Activated gamma-delta T cell treated with anti-CD3 and anti-CD28 coated beads, Interleukin-2, amount 50 U/mL, for 16 hours (primary cell): ENCODE measurements around the gene KRT4.

Source experiments
- DNase-seq: peaks from one replicate; pipeline ENCODE4 v3.0.0-alpha.2; 2020; ENCODE audit warnings: low read depth

Gene KRT4

DNA sequence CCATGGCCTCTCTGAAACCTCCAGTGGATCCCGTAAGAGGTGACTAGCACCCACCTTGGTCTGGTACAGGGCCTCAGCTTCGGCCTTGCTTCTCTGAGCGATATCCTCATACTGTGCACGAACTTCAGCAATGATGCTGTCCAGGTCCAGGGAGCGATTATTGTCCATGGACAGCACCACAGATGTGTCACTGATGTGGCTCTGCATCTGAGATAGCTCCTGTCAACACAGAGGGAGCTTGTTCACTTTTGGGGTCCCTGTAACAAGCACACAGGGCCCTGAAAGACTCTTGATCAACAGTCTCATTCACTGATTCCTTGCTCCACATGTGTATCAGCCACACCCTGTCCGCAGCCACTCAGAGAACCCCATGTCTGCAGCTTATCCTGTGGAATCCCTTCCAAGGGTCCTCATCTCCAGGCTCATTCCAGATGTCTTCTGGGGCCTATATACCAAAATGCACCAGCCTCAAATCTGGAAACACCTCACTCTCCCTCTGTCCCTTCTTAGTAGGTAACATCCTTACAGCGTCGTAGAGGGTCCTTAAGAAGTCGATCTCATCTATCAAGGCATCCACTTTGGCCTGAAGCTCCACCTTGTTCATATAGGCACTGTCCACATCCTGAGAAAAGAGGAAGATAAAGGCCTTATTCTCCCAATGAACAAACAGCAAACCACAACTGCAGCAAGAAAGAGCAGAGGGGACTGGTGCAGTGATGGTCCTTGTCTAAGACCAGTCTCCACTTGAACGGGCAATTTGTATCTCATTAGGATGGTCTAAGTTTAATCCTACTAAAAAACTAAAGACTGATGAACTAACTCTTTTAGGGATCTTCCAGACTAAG lies 21.5 kb downstream of the KRT4 start:
- DNase-seq = no peak

DNA sequence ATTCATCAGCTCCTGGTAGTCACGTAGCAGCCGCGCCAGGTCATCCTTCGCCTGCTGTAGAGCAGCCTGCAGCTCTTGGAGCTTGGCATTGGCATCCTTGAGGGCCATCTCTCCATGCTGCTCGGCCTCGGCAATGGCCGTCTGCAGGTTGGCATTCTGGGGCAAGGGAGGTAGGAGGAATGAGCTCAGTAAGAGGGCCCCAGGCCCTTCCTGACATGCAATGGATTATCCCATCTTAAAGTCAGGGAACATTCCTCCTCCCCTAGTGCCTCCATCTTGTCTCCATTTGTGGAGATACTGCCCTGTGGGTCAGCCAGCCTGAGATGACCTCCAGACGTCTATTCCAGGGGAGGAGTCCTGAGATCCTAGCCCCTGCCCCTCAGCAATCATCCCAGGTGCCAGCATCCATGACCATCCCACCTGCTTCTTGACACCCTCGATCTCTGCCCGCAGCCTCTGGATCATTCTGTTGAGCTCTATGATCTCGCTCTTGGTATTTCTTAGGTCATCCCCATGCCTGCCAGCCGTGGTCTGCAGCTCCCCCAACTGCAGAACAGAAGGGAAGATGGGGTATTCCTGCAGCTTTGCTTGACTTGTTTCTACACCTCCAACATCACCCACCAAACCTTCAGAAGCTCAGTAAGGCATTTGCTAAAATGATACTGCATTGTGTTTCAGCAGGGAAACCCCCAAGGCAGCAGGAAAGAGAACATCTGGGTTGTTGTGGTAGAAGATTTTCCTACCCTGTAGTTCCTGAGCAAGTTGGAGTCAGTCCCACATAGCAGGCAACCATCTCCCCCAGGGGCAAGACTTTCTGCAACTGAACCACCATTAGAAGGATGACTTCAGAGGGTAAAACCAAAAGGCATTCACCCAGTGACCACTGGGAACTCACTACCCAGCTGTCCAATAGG lies 22.4 kb downstream of the KRT4 start:
- DNase-seq = no peak

DNA sequence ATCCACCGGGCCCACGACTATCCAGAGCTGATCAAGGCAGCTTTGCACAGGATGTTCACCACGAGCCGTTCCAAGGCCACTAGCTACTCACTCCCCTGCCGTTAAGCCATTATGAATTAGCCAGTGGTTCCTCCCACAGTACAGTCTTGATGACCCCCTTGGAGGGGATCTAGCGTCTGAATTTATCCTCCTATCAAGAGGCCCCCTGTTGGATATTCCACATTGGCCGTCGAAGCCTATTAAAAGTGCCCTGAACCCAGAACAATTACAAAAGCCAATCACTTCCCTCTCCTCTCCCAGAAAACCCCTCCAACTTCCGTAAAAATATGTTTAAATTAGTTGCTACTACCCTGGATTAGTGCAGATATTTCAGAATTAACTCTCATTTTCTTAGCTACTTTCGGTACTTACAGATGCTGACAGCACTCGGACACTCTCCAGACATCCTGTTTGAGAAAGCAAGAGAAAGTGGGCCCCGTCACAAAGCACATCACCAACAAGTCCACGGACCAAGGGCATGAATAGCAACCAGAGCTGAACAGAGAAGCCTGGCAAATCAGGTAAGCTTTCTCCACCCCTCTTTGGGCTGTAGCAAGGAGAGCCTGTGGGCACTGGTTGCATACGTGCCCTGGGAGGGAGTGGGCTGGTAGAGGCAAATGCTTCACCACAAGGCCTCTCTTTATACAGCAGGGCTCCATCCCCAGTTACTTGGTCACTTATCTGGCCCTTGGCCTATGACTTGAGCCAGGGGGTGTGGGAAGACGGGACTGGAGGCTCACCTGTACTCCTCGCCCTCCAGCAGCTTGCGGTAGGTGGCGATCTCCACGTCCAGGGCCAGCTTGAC lies 23.3 kb downstream of the KRT4 start:
- no peak for DNase-seq

DNA sequence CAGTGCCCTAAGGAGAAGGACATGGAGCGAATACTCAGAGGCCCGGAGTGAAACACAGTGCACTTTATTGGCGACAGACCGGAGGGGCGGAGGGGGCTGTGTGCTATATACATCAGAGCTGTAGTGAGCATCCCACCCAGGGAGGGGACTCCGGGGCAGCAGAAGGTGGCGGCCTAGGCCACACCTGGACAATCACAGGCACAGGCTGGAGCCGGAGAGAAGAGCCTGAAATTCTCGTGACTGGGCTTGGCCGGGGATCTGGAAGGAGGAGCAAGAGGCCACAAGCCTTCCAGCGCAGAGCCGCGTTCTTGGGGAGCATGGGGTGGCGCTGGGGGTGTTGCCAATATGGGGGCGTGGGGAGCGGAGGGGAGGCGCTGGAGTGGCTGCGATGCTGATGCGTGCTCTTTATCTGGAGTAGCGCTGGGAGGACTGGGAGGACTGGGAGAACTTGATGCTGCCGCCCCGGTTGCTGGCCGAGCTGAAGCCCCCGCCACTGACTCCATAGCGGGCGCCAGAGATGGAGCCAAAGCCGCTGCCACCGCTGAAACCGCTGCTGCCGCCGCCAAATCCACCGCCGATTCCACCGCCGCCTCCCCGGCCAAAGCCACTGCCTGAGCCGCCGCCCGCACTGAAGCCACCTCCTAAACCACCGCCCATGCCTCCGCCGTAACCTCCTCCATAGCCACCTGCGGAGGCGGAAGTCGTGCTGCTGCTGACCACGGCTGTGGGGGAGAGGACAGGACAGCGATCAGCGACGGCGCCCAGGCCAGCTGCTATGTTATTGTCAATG lies 24.1 kb downstream of the KRT4 start:
- no peak for DNase-seq

DNA sequence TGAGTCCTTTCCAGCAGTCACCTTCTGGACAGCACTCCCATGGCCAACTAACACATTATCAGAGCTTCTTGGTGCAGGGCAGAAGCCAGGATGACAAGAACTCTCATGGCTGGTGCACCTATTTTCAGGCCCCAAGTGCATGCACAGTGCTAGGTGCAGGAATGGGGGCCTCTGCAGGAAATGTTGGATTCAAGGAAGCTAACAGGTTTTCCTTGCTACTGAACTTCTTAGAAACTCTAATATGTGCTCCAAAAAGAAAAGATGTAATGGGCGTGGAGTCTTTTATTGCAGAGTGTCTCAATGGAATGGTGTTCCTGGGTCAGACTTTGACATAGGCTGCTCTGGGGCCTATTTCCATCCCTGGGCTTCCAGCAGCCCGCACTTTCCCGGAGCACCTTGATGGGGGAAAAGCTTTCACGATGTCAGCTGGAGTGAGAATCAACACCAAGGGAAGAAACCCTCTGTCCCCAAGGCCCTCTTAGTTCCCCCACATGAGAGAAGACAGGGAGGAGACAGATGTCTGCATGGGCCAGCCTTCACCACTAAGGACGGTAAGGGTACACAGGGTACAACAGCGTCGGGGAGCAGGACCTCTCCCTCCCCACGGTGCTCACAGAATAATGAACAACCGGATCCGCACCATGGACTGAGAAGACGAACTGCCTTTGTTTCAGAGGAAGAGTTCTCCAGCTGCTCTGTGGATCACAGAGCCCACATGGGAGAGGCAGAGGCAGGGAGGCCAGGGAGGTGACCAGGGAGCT lies 24.9 kb downstream of the KRT4 start:
- no peak for DNase-seq

DNA sequence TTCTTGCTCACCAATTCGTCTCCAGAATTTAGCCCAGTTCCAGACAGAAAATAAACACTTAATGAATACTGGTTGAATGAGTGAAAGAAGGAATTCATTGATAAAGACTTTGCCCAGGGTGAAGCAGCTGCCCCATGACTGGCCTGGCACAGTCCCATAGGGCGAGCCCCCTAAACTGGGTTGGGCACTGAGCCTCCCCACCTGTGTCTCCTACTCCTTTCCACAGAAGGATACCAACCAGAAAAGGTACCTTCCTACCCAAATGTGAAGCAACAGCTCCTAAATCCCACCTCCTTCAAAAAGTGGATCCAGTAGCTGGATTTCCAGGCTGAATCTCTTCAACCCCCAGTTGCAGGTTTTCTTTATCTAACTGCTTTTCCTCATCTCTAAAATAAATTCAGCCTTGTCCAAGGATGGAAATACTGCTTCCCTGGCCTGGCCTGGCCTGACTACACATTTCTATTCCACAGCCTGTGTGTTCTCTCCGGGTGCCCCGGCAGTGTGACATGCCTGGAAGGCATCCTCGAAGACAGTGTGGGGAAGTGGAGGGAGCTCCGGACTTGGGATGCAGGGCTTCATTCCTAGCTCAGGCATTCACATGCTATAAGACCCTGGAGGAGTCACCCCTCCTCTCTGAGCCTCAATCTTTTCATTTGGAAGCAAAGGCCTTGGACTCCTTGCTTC lies 25.6 kb downstream of the KRT4 start:
- DNase-seq = no peak

DNA sequence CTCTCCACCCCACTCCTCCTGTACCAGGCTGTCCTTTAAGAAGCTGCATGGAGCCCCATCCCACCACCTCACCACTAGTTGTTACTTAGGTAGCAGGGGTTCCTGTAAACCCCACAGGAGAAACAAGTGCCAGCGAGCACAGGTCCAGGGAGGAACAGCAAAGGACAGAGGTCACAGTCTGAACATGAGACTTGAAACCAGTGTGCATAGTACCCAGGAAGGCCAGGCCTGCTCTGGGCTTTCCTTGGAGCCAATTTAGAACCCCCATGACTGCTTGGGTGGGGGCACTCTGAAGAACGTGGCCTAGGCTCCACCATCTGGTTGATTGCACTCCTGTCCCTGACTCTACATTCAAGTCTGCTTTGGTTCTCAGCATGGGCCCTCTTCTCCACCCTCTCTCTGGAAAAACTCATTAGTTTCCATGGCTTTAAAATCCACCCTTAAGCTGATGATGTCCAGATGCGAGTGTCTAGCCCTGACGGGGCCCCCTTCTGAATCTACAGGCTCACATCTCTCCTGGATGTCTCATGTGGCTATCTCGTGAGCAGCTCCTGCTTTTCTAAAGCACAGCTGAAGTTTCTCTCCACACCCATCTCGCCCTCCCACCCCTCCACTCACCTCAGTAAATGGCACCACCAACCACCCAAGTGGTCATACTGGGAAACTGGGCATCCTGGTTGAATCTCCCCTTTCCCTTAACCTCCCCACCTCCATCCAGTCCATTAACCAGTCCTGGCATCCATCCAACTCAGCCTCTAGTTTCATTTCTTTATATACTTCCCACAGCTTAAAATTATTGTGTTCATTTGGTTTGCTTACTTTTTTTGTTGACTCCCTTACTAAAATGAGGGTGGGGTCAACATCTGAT lies 26.4 kb downstream of the KRT4 start:
- no peak for DNase-seq

DNA sequence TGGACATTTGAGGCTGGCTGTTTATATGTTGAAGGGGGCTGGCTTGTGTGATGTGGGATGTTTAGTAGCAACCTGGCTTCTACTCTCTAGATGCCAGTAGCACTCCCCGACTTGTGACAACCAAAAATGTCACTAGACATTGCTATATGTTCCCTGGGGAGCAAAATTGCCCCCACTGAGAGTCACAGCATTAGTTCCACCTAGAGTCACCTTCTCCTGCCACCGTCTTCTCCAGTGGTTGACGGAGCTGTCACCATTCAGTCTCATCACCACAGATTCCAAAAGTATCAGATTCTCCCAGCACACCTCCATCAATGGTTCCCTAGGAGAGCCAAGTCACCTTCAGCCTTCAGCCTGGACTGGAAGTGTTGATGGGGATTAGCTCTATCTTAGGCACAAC lies 29.0 kb downstream of the KRT4 start:
- DNase-seq = no peak

DNA sequence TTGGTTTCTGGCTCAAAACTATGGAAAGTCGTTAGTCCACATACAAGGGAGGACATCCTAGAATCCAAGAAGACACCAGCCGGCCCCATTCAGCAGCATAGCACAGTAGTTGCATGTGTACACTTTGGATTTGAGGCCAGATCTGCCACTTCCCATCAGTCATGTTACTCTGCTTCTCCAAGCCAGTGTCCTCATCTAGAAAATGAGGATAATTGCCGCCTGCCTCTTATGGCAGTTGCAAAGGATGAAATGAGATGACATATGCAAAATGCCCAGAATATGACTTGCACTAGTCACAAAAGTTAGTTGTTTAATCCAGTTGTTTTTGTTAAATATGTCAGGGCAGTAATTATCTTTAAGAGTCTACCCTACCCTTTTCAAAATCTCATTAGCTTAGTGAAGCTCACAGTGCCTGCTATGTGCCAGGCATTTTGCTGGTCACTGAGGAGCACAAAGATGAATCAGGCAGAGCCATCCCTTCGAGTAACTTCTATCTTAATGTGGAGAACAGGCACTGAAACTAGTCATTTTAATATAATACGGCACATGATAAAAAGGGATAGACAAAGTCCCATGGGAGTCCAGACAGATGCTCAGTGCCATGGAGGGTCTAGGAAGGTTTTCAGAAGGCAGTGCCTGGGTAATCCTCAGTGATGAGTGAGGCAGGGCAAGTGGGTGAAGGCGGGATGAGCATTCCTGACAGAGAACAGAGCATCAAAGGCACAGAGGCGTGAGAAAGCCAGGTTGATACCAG lies 30.2 kb downstream of the KRT4 start:
- DNase-seq = no peak

DNA sequence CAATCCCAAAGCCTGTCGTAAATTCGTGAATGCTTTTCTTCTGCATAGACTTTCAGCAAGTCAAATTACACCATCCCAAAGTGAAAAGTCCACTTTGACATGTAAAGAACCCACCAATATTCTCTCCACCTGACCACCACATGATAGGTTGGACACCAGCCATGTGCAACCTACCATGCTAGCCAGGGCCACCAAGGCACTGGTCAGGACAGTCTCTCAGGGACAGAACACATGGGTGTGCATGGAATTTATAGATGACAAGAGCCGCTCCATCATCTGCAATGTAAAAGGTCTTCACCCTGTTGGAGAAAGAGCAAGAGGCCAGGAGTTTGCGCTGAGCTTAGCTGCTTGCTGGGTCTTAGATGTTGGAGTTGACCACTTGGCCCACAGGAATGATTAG lies 31.4 kb downstream of the KRT4 start:
- no peak for DNase-seq

DNA sequence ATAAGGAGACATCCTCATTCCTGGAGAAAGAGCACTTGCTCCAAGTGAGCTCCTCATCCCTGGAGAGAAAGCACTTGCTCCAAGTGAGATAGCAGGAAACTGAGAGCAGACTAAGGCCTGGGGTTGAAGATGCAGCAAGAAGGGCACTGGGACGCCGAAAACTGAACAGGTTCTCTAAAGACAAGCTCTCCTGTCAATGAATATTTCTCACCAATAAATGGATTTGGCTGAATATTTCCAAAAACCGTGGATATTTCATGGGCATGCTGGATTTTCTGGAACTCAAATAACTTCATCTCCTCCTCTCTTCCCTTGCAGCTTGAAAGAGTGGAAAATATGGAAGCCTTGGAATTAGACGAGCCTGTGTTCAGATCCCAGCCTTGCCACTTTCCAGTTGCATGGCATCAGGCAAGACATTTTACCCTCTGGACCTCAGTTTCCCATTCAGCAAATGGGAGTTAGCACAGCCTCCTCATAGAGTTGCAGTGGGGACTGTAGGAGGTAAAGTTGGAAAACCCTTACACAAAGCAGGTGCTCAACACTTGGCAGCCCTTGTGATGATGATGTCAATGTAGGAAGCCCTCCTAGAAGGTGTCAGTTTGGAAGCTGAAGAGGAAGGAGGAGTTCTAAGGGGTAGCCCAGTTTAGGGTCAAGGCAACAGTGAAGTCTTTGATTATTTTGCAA lies 32.4 kb downstream of the KRT4 start:
- DNase-seq = no peak

DNA sequence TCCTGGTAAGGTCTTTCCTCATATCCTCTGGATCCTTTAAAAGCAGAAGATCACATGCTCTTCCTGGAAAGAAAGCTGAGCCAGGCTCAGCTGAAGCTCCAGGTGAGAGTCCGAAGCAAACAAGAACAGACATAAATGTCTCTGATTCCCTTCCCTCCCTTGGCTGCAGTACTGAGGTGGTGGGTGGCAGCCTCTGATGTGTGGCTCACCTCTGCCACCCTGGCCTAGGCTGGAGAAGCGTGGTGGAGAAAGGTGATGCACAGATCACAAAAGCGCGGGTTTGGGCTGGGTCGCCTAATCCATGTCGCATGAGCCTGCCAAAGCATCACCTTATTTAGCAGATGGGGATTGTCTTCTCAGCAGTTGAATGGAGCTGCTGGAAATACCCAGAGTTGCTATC lies 34.0 kb downstream of the KRT4 start:
- no peak for DNase-seq

DNA sequence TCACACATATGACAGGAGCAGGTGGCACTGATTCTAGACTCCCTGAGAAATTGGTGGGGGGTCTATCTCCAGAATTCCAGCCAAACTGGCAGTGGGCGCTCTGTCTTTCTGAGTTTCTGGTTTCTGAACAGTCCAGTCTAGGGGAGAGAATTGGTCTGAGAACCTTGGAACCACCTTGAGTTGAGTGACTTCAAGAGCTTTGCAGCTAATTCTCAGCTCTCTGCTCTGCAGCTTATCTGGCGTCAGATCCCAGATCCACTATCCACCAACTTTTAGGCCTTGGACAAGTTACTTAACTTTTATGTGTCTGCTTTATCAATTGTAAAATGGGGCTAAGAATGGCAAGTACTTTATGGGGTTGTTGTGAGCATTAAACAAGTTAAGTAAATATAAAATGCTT lies 35.1 kb downstream of the KRT4 start:
- no peak for DNase-seq

DNA sequence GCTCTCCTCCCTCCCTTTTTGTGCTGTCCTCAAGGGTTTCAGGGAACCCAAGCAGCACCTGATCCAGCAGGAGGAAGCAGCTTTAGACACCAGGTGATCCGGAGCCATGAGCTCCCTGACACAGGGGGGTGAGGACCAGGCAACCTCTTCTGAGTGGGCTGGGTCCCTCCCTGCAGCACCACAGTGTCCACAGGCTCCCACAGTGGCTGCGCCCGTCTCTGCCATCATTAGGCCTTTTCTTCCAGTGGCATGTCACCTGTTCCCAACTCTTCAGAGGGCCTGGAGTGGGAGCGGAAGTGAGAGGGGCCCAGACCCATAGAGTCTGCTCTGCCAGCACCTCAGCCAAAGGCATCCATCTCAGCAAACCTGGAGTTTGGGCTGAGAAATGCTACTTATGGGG lies 36.4 kb downstream of the KRT4 start:
- no peak for DNase-seq

DNA sequence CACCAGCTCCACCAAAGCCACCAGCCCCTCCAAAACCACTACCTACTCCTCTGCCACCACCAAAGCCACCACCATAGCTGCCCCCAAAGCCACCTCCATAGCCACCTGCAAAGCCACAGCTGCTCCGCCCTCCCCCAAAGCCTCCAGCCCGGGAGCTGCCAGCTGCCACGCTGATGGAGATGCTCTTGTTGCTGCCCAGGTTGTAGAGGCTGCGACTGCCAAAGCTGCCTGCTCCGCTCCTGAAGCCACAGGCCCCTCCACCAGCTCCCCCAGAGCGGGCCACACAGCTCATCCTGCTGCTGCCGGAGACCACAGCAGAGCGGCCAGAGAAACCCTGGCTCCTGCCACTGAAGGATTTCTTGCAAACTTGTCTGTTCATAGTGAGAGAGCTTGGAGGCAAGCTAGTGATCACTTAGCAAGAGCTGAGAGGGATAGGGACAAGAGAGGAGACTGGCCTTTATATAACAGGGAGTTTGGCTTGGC lies 37.0 kb downstream of the KRT4 start, which contains the start of gene KRT76:
Gene KRT76, minus strand, starts transcription at position 433 of the 483 bp plus-strand sequence. Its CDS starts 54 bp downstream, at position 379.
- DNase-seq = no peak

DNA sequence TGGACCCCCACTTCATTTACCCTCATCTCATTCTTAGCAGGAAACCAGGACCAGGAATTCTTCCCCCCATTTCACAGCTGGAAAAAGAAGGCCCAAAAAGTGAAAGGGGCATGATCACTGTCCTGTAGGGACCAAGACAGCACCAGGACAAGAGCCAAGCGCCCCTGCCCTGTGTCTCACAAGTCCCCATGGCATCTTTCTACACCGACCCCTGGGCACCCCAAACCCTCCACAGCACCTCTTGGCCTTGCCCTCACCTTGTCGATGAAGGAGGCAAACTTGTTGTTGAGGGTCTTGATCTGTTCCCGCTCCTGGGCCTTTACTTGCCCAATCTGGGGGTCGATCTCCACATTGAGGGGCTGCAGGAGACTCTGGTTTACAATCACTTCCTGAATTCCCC lies 37.5 kb downstream of the KRT4 start:
- no peak for DNase-seq

DNA sequence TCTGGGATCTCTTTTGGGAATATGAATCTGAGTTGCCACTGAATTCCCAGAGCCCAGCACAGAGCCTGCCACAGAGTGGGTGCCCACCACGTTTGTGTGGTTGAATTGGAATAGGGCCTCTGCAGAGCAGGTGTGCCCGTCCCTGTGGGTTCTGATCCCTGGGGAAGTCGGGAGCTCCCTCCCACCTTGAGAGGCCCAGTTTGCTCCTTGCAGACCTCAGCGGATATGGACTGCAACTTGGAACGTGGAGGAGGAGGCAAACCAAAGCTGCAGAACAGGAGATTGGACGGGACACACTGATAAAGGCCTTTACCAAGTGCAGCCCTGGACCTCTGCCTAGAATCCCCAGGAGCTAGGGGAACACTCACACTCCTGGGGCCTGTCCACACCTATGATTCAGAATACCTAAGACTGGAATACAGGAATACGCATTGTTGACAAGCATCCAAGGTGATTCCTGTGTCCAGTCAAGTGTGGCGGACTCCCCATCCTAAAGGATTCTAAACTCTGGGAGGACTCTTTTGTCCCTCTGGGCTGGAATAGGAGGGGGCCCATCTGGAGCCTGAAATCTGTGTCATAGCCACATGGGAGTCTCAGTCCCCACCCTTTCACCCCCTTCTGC lies 39.2 kb downstream of the KRT4 start:
- no peak for DNase-seq
